Endodermal cell (in vitro differentiated cells): ENCODE measurements around the gene THAP8. TPM values are rescaled to one million over a fixed set of nuclear protein-coding genes. Genes with fewer than 3 reads are reported as not detected.

Source experiments
- DNase-seq: peaks from one replicate; pipeline ENCODE4 v3.0.0-alpha.2; 2017
- H3K27ac ChIP-seq: 2 replicates; pipeline ENCODE4 v1.5.1; 2013; ENCODE audit warnings: mild to moderate bottlenecking, low read depth, low read length, moderate library complexity
- H3K27me3 ChIP-seq: 2 replicates; pipeline ENCODE4 v1.6.1; 2013; ENCODE audit warnings: mild to moderate bottlenecking, low read length, moderate library complexity; ENCODE audit not compliant: insufficient read depth, control insufficient read depth, poor library complexity, severe bottlenecking
- H3K36me3 ChIP-seq: 2 replicates; pipeline ENCODE4 v1.7.0; 2013; ENCODE audit warnings: mild to moderate bottlenecking, low read length, moderate library complexity; ENCODE audit not compliant: control insufficient read depth, insufficient read depth
- H3K4me1 ChIP-seq: one replicate; pipeline ENCODE4 v1.7.0; 2013; ENCODE audit warnings: low read length; ENCODE audit not compliant: control insufficient read depth, insufficient read depth
- H3K4me3 ChIP-seq: 2 replicates; pipeline ENCODE4 v1.5.1; 2013; ENCODE audit warnings: mild to moderate bottlenecking, low read length, moderate library complexity
- H3K9ac ChIP-seq: 2 replicates; pipeline ENCODE4 v1.6.1; 2013; ENCODE audit warnings: mild to moderate bottlenecking, low read length, moderate library complexity; ENCODE audit not compliant: poor library complexity, severe bottlenecking; ENCODE audit errors: extremely low read depth
- H3K9me3 ChIP-seq: 2 replicates; pipeline ENCODE4 v1.6.1; 2013; ENCODE audit warnings: mild to moderate bottlenecking, low read length, moderate library complexity; ENCODE audit not compliant: control insufficient read depth
- H3K27ac Mint-ChIP-seq: 2 replicates; pipeline ENCODE4 v1.8.0; 2020; ENCODE audit warnings: mixed read lengths
- H3K27me3 Mint-ChIP-seq: 2 replicates; pipeline ENCODE4 v1.8.0; 2021; ENCODE audit warnings: mild to moderate bottlenecking, mixed read lengths; ENCODE audit not compliant: insufficient read depth
- H3K36me3 Mint-ChIP-seq: 2 replicates; pipeline ENCODE4 v1.8.0; 2020; ENCODE audit warnings: low read depth, mixed read lengths
- H3K4me1 Mint-ChIP-seq: 2 replicates; pipeline ENCODE4 v1.8.0; 2020; ENCODE audit warnings: mixed read lengths
- H3K4me3 Mint-ChIP-seq: 2 replicates; pipeline ENCODE4 v1.8.0; 2020; ENCODE audit warnings: mild to moderate bottlenecking, moderate library complexity, mixed read lengths
- H3K9me3 Mint-ChIP-seq: 2 replicates; pipeline ENCODE4 v1.8.0; 2020; ENCODE audit warnings: mild to moderate bottlenecking, mixed read lengths
- CTCF ChIP-seq: fragments of 200-600 bp; sonication (generic); conservative IDR thresholded peaks from 2 replicates; pipeline ENCODE4 v1.5.0; 2021; ENCODE audit warnings: antibody characterized with exemption, mild to moderate bottlenecking
- WGBS, 2 experiments: methylation state at CpG; one replicate each; pipeline versions ENCODE4 v1.1.5 to v1.1.7; 2013; ENCODE audit warnings: missing lambda C conversion rate in 2 of 2, mixed read lengths in 1 of 2; ENCODE audit not compliant: insufficient coverage in 1 of 2, insufficient read length in 1 of 2; 5-methylcytosine and 5-hydroxymethylcytosine counted together
- total RNA-seq, 2 donors: library from RNA; stranded (reverse); fragmentation: NEBNext Ultra II Directional in 1 of 2; extraction: Animal tissue kit (Norgen Biotek cat#: 25700) in 1 of 2; gene quantifications; 2 replicates in 1 of 2; 3 replicates in 1 of 2; pipeline ENCODE4 v1.2.1, GENCODE V29; 2021

The THAP8 gene
- total RNA-seq, 2 donors from 2014 or later: 6.7 to 8.9 TPM

GRCh38 chr19:36084231-36085009, 30.3 kb upstream of the THAP8 start:
- Histone ChIP-seq H3K9ac (no peak overlapping the region), H3K9me3 (no peaks in the 10 kb centered on the region), H3K36me3 (peaks cover 67% of the 10 kb centered on the region), H3K27ac (no peak overlapping the region), H3K4me1 (no peaks in the 10 kb centered on the region), H3K27me3 (no peaks in the 10 kb centered on the region), H3K4me3 (no peak overlapping the region)
- Mint-ChIP-seq H3K36me3 (peaks cover 69% of the 10 kb centered on the region), H3K4me1 (no peaks in the 10 kb centered on the region), H3K27ac (no peak overlapping the region), H3K9me3 (no peaks in the 10 kb centered on the region), H3K27me3 (no peaks in the 10 kb centered on the region), H3K4me3 (no peak overlapping the region)
- no peak for DNase-seq
- 95 to 100% methylated on average over 7 to 12 of the region's 12 CpGs for WGBS, 2 experiments
- TF ChIP-seq CTCF: no peak

- H3K27ac ChIP-seq: no peak overlapping the region
- no peaks in the 10 kb centered on the region for H3K4me1 ChIP-seq
- 92 to 100% methylated on average over 7 to 13 of the region's 13 CpGs for WGBS, 2 experiments
- H3K4me1 Mint-ChIP-seq: no peaks in the 10 kb centered on the region
- no peak overlapping the region for H3K27ac Mint-ChIP-seq
- no peak for TF ChIP-seq CTCF
- H3K9ac ChIP-seq: no peak overlapping the region
- peaks cover 63% of the 10 kb centered on the region for H3K36me3 Mint-ChIP-seq
- no peaks in the 10 kb centered on the region for H3K9me3 ChIP-seq
- no peak overlapping the region for H3K4me3 Mint-ChIP-seq
- no peaks in the 10 kb centered on the region for H3K9me3 Mint-ChIP-seq
- H3K36me3 ChIP-seq: peaks cover 61% of the 10 kb centered on the region
- no peak overlapping the region for H3K4me3 ChIP-seq
- no peaks in the 10 kb centered on the region for H3K27me3 Mint-ChIP-seq
- DNase-seq: no peak
- H3K27me3 ChIP-seq: no peaks in the 10 kb centered on the region
These were observed 28.8 kb upstream of the THAP8 start for GRCh38 chr19:36082916-36083315.

GRCh38 chr19:36081894-36082293, 27.8 kb upstream of the THAP8 start:
- Mint-ChIP-seq H3K36me3 (peaks cover 66% of the 10 kb centered on the region), H3K4me3 (no peak overlapping the region), H3K27ac (no peak overlapping the region), H3K27me3 (no peaks in the 10 kb centered on the region), H3K9me3 (no peaks in the 10 kb centered on the region), H3K4me1 (no peaks in the 10 kb centered on the region)
- H3K36me3 ChIP-seq: peaks cover 62% of the 10 kb centered on the region
- no peaks in the 10 kb centered on the region for H3K4me1 ChIP-seq
- no peaks in the 10 kb centered on the region for H3K9me3 ChIP-seq
- no peak for DNase-seq
- 92 to 93% methylated on average over 6 to 7 of the region's 7 CpGs for WGBS, 2 experiments
- H3K27me3 ChIP-seq: no peaks in the 10 kb centered on the region
- no peak for TF ChIP-seq CTCF
- no peak overlapping the region for H3K27ac ChIP-seq
- no peak overlapping the region for H3K4me3 ChIP-seq
- no peak overlapping the region for H3K9ac ChIP-seq
